C4-2B (cell line): ENCODE data around the gene UBXN11.
"Not testable (repeated sequence)": the region's sequence is repeated elsewhere in the genome, so short reads cannot be mapped to it uniquely, and the experiment has no call there.

ENCODE experiments used
- H3K27ac ChIP-seq: fragments of 450-650 bp; 2 replicates; pipeline ENCODE4 v1.5.1; 2017
- ZFX ChIP-seq: fragments of 450-650 bp; IDR thresholded peaks from 2 replicates; pipeline ENCODE4 v1.6.1; 2017
- TF ChIP-seq, protein P1 (sequence below): fragments of 450-650 bp; conservative IDR thresholded peaks from 2 replicates; pipeline ENCODE4 v1.5.1; 2017; ENCODE audit warnings: mild to moderate bottlenecking

UBXN11 gene

DNA sequence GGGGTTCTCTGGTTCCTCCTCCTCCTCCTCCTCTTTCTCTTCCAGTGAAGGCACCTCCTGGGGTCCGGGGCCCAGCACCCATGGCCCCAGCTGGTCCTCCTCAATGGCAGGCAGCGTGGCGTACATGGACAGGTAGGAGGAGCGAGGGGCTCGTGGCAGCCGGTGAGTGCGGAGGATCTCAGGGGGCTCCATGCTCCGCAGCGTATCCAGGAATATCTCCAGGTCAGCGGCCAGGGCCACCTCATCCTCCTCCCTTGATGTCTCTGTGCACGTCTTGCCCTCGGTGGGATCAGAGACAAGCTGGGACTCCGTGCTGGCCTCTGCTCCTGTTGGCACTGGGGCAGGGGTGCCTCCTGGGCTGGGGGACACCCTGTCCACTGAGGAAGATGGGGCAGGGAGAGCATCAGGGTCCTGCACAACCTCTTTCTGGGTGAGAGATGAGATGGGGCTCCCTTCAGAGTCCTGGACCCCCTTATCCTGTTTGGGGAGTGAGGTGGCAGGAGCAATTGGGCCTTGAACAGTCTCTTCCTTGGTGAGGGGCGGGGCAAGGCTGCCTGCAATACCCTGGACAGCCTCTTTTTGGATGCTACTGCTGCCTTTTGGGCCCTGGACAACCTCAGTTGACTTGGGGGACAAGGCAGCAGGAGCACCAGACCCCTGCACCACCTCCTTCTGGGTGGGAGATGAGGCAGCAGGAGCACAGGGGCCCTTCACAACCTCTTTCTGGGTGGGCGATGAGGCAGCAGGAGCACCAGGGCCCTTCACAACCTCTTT is 37.9 kb upstream of the UBXN11 start:
- H3K27ac ChIP-seq, result no peak overlapping the region
- no peak for TF ChIP-seq ZFX
- TF ChIP-seq, protein P1, sequence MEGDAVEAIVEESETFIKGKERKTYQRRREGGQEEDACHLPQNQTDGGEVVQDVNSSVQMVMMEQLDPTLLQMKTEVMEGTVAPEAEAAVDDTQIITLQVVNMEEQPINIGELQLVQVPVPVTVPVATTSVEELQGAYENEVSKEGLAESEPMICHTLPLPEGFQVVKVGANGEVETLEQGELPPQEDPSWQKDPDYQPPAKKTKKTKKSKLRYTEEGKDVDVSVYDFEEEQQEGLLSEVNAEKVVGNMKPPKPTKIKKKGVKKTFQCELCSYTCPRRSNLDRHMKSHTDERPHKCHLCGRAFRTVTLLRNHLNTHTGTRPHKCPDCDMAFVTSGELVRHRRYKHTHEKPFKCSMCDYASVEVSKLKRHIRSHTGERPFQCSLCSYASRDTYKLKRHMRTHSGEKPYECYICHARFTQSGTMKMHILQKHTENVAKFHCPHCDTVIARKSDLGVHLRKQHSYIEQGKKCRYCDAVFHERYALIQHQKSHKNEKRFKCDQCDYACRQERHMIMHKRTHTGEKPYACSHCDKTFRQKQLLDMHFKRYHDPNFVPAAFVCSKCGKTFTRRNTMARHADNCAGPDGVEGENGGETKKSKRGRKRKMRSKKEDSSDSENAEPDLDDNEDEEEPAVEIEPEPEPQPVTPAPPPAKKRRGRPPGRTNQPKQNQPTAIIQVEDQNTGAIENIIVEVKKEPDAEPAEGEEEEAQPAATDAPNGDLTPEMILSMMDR, result no peak

DNA sequence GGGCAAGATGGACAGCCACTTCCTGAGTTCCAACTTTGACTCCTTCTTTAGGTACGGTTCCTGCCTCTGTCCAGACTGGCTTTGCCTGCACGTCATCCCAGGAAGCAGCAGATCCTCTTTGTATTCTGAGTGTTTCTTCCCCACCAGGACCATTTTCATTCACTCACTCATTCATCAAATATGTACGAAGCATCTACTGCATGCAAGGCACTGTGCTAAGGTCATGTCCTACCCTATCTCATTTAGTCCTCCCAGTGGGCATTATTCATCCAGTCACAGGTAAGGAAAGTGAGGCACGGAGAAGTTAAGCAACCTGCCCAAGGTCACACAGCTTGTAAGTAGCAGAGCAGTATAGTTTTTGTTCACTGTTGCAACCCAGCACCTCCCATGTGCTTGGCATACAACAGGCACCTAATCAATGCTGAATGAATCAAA is 33.6 kb upstream of the UBXN11 start:
- H3K27ac ChIP-seq, result no peak overlapping the region
- TF ChIP-seq ZFX, result no peak
- TF ChIP-seq, protein P1, result no peak

DNA sequence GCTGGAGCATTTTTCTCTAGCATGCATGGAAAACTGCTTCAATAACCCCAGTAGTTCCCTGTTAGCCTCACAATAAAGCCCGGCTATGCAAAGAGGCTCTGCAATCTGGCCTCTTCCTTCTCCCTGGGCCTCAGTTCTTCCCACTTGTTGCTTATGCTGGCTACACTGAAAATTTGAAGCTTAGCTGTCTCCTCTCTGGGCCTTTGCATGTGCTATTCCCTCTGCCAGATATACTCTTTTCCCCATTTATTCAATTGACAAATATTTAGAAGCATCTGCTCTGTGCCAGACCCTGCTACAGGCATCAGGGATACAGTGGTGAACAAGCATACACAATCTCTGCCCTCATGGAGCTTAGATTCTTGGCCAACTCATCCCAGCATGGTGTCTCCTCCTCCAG is 32.2 kb upstream of the UBXN11 start:
- no peak overlapping the region for H3K27ac ChIP-seq
- TF ChIP-seq, protein P1, result no peak
- no peak for TF ChIP-seq ZFX

DNA sequence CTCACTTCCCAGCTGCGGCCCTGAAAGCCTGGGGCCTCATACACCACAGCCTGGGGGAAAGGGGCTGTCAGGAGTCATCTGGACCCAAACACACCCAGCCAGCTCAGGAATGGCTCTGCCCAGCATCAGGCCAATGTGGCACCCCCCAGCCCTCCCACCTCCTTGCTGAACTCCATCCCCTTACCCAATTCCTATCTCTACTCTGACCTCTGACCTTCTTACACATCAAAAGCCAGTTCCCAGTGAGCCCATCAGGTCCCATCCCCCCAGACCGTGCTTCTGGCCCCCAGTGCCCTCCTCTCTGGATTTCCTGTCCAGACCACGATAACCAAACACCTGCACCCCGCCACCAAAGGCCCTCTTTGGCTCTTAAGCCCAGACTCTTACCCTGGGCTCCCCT is 31.2 kb upstream of the UBXN11 start:
- H3K27ac ChIP-seq, result peak overlapping the region; percentile 89
- TF ChIP-seq, protein P1, result no peak
- TF ChIP-seq ZFX, result no peak

DNA sequence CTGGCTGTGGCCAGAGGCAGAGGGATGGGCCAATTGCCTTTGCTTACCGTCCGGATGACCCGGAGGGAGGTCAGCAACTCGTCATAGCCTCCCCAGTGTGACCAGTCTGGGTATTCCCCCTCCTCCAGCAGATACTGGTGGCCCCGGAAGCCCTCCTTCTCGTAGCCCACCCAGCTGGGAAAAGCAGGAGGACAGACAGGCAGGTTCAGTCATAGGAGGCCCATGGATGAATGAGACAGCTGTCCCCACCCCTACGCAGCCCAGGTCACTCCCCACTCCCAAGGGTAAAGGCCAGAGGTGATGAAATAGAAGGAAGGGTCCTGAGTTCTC is 30.7 kb upstream of the UBXN11 start:
- no peak for TF ChIP-seq ZFX
- TF ChIP-seq, protein P1, result no peak
- H3K27ac ChIP-seq, result peak overlapping the region; percentile 89

DNA sequence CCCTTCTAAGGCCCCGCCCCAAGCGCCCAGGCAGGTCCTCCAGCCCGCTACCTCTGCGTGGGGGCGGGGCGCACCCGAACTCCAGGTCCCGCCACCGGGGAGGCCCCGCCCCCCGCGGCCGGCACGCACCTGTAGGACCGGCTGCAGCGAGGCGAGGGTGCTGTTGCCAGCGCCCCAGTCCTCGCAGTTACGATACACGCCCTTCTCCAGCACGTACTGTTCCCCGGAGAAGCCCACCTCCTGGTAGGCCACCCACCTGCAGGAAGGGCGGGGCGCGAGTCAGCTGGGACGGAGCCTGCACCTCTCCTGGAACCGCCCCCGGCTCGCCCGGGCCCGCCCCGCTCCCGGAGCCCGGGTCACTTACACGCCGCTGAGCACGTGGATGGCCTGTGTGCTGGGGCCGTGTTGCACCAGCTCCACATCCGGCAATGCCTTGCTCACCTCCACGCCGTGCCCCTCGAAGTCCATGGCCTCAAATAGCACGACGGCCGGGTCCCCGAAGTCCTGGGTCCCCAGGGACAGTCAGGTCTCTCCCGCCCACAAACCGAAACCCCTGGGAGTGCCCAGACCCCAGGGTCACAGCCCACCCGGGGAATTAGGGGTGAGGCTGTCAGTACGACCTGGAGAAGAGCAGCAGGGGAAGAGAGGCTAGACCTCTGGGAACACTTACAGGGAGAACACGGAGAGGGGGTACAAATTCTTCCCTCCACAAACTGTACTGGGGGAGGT is 30.2 kb upstream of the UBXN11 start:
- H3K27ac ChIP-seq, result peak overlapping the region; percentile 89
- no peak for TF ChIP-seq ZFX
- TF ChIP-seq, protein P1, result no peak

DNA sequence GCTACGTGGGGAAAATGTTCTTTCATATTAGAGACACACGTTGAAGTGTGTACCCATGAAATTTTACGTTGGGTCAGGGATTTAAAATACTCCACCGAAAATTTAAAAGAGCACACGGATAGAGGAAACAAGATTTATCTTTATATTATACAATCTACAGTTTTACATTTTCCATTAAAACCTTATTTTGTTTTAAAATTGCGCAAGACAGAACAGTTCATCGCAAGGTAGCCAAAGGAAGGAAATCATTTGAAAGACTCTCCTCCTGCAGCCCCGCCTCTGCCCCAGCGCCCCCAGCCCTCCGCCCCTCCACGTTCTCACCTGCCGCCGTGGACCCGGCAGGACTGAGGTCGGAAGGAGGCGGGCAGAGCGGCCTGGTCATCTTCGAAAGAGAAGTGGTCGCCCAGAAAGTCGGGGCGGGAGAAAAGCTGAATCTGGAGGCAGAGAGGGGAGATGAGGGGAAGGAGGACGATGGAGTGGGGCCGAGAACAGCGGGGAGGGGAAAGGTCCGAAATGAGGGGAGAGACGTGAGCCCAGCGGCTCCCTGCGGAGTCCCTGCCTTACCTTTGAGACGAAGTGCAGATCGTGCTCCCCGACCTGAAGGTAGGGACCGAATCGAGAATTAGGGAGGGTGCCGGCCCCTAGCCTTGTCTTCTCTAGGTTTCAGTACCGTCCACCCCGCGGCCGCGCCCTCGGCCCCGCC is 29.5 kb upstream of the UBXN11 start:
- H3K27ac ChIP-seq, result peak overlapping the region; percentile 89
- TF ChIP-seq, protein P1, result no peak
- no peak for TF ChIP-seq ZFX

DNA sequence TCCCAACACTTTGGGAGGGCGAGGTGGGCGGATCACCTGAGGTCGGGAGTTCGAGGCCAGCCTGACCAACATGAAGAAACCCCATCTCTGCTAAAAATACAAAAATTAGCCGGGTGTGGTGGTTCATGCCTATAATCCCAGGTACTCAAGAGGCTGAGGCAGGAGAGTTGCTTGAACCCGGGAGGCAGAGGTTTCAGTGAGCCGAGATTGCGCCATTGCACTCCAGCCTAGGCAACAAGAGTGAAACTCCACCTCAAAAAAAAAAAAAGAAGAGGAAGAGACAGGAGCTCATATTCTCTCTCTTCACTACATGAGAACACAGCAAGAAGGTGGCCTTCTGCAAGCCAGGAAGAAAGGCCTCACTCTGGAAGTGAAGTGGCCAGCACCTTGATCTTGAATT is 26.9 kb upstream of the UBXN11 start:
- H3K27ac ChIP-seq, result not testable (repeated sequence)
